NCI-H1930 (cell line): Measurements from ENCODE around the gene GSDMA.
"Not testable (repeated sequence)": the region's sequence is repeated elsewhere in the genome, so short reads cannot be mapped to it uniquely, and the experiment has no call there.

Experiments
- DNase-seq, 2 experiments: peaks; one replicate each; lab custom pipeline; 2025; lab: John Stamatoyannopoulos, UW

The GSDMA gene

DNA sequence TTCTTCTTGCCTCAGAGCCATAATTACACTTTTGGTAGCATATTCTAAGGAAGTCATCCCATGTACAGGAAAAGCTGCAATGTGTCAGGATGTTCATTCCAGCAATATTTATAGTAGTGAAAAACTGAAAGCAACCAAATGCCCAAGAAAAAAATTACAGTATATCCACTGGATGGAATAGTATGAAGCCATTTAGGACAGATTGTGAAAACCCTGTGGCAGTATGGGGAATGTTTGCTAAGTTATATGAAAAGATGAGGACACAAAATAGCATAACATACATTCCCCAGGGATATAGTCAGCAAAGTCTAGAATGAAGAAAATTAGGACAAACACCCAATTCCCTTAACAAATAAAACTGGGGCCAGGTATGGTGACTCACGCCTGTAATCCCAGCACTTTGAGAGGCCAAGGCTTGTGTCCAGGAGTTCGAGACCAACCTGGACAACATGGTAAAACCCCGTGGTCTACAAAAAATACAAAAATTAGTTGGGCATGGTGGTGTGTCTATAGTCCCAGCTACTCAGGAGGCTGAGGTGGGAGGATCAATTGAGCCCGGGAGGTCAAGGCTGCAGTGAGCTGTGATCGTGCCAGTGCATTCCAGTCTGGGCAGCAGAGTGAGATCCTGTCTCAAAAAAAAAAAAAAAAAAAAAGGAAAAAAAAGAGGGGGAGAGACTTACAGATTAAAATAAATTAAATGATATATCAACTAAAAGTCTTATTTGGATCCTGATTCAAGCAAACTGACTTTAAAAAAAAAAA is 33.0 kb upstream of the GSDMA start:
- DNase-seq, result no peak

GRCh38 chr17:39933912-39934311 is 28.9 kb upstream of the GSDMA start:
- DNase-seq, result no peak

DNA sequence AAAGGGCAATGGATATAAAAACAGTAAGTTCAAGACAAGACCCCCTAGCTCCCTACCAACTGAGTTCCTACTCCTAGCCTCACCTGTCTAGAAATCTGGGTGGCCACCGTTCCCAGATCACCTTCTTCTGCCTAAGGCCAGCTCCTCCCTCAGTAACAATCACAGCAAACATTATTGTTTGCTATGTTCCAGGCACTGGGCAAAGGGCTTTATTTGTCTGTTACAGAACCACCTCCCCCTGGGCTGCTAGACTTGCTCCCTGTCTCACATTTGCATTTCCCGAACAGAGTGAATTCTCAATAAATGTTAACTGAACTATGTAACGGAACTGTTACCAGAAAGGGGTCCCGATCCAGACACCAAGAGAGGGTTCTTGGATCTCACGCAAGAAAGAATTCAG is 28.5 kb upstream of the GSDMA start:
- no peak for DNase-seq

DNA sequence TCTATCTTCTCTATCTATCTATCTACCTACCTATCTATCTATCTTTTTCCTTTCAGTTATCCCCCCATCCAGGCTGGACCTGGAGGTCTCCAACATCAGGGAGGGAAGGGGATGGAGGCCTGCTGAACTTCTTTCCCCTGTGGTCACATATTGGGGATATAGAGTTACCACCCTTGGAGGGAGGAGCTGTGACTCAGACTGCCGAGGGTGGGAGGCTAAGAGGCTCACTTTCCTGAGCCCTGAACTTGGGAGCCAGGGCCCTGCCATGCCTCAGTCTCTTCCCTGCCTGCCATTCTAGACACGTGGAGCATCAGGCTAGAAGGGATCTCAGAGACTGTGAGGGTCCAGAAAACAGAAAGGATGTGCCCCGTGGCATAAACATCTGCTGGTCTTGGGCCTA is 26.9 kb upstream of the GSDMA start:
- no peak for DNase-seq

- no peak for DNase-seq
These were observed 25.4 kb upstream of the GSDMA start for GRCh38 chr17:39937447-39937846.

DNA sequence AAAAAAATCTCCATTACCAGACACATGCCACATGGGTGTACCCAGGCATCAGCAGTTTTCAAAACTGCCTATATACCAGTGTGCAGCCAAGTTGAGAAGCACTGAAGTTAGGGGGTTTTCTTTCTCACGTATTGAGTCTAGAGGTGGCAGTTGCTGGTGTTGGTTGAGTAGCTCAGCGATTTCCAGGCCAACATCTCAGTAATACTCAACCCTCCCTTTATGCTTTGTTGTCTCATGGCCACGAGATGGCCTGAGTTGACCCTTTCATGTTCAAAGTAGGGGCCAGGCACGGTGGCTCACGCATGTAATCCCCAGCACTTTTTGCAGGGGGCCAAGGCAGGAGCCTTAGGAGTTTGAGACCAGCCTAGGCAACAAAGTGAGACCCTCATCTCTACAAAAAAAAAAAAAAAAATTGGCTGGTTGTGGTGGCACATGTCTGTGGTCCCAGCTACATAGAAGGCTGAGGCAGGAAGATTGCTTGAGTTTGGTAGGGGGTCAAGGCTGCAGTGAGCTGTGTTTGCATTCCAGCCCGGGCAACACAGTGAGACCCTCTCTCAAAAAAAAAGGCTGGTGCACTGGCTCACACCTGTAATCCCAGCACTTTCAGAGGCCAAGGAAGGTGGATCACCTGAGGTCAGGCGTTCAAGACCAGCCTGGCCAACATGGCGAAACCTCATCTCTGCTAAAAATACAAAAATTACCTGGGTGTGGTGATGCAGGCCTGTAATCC is 24.5 kb upstream of the GSDMA start:
- no peak for DNase-seq

- DNase-seq, result no peak
These were observed 23.7 kb upstream of the GSDMA start for GRCh38 chr17:39939106-39939505.

GRCh38 chr17:39939588-39940419 is 23.0 kb upstream of the GSDMA start:
- DNase-seq, result peak in 1 of 2 experiments; percentile 11

- no peak for DNase-seq
These were observed 19.0 kb upstream of the GSDMA start for GRCh38 chr17:39943702-39944392.

DNA sequence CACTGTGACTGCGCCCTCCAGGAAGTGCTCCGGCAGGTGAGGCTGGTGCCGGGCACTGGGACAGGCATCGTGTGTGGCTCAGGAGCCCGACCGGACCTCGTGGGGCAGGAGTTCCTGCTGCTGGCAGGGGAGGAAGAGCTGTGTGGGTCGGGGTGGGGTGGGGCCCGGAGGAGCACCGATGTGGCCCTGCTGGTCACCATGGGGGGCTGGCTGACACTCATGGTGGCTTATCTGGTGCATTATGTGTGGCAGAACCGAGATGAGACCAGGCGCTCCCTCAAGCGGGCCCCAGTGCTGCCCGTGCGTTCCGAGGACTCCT is 18.5 kb upstream of the GSDMA start:
- no peak for DNase-seq

DNA sequence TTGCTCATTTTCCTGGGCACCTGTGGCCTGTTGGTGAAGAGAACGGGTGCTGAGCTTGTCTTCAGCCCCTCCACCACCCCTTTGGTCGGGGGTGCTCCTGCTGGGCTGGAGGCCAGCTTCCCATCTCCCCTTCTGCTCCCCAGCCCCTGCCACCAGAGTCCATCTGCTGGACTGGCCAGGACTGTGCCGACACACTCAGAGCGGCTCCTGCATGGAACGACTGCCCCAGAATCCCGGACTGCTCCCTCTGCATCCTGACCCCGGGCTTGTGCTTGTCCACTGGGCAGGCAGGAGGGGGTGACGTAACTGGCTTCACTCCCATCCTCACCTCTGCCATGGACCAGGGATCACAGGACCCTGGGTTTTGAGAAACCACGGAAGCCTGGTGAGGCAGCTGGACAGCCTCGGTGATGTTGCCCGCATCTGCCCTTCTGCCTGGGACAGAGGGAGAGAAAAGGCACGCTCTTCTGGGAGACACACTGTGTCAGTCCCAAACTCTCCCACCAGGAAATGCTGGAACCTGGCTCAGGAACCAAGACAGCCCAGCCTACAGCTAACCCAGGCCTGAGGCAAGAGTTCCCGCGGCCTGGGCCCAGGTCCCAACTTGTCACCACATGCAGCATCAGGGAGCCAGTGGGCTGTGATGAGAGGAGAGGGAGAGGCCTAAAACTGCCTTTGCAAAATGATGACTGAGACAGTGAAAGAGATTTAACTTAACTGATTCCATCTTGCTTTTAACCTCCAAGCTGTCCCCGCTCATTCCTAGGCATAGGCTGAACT is 16.1 kb upstream of the GSDMA start:
- no peak for DNase-seq

DNA sequence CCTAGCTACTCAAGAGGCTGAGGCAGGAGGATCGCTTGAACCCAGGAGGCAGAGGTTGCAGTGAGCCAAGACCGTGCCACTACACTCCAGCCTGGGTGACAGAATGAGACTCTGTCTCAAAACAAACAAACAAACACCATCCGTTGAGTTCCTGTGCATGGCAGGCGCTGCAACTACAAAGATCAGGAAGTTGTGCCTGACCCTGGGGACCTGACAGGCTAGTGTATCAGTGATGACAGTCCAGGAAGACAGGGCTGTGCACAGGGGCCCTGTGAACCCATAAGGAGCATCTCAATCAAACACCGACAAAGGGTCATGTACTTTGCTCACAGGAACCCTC is 14.3 kb upstream of the GSDMA start:
- not testable (repeated sequence) for DNase-seq

GRCh38 chr17:39949028-39949427 is 13.8 kb upstream of the GSDMA start:
- DNase-seq, result no peak

DNA sequence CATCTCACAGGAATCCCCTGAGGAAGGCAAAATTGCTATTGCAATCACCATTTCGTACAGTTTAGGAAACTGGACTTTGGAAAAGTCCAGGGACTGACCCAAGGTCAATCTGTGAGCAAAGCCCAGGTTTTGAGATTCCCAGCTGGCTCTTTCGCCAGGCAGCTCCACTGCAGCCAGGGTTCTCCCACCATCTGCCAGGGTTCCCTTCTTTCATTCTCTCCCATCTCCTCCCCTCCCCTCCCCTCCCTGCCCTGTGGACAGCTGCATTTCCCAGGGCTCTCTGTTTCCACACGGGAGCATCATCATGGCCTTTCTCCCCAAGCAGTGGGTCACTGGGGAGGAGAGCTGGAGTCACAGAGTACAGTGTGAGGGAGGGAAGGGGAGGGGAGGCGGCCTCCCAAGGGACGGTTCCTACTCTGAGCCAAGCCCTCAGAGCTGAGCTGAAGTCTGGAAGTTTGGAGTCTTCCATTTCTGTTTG is 11.9 kb upstream of the GSDMA start:
- DNase-seq, result no peak

DNA sequence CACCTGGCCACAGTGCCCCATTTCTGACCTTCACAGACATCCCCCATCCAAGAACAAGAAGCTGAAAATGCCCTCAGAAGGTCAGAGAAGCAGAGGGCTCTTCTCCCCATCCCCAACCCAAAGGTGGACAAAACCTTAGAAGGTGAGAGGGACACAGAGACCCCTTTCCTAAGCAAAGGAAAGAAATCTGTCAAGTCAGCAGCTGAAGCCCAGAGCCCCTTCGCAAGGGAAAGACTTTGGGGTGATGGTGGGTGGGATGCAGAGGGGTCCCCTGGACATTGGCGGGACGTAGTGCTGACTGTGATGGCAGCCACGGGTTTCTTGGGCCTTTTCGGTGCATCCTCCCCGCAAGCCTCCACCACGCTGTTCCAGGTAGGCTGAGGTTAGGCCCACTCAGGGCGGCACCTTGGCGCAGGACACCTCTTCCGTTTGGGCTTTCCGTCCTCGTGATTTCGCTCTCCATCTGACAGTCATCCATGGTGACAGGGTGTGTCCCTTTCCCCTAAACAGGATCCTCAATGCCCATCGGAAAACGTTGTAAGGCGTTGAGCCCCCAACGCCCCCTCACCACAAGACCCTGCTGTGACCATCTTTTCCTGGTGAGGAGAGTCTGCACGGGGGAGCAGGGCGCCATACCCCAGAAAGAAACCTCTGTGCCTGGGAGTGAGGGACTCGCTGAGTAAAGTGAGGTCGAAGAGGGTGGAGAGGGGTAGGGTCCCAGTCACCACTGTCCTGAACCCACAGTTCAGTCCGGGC is 10.7 kb upstream of the GSDMA start:
- no peak for DNase-seq

DNA sequence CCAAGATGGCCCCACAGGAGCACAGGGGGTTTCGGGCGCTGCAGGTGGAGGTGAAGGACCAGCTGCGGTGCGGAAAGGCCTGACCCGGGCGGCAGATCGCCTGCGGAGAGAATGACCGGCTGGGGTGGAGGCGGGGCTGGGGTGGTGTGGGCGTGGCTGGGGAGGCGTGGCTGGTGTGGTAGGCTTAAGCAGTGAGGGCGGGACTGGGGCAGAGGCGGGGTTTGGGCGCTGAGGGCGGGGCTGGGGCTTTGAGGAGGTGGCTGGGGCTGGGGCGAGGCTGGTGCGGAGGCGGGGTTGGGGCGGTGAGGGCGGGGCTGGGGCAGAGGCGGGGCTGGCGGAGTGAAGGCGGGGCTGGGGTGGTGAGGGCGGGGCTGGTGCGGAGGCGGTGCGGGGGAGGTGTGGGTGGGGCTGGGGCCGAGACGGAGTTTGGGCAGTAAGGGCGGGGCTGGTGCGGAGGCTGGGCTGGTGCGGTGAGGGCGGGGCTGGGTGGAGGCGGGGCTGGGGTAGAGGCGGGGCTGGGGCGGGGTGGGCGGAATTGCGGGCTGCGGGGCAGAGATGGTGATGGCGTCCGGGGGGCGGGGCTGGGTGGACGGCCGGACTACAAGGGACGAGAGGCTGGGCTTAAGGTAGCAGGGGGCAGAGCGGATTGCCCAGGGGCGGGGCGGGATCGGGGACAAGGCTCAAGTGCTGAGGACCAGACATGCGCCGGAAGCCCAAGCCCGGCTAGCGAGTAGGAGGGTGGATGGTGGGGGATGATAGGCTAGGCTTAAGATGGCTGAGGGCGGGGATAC is 9.9 kb upstream of the GSDMA start:
- DNase-seq, result peak; percentile 83 to 90

- DNase-seq, result no peak
These were observed 9.3 kb upstream of the GSDMA start for GRCh38 chr17:39953471-39953888.

GRCh38 chr17:39954876-39955275 is 7.9 kb upstream of the GSDMA start:
- no peak for DNase-seq

DNA sequence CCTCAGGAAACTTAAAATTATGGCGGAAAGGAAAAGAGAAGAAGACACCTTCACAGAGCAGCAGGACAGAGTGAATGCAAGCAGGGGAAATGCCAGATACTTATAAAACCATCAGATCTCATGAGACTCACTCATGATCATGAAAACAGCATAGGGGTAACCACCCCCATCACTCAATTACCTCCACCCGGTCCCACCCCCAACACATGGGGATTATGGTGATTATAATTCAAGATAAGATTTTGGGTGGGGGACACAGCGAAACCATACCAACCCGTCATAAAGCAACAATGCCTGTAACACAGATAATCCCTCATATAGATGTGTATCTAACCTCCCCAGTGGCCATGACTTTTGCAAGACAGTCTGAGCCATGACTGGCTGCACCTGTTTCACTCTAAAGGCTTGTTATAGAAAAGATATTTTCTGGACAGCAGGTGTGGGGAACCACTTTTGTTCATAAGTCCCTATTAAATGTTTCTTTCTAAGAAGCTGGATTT is 7.0 kb upstream of the GSDMA start:
- DNase-seq, result no peak
